ENCODE data around the gene SECTM1.

GRCh38 chr17:82277851-82278250, 55.7 kb downstream of the SECTM1 start:
- TF ChIP-seq POLR2A (IDR thresholded peaks at IDR 0.05; ENCODE audit: extremely low read depth, insufficient read length) (no peak), CTCF (IDR thresholded peaks at IDR 0.05; ENCODE audit: low read depth, low read length) (no peak), MAX (IDR thresholded peaks at IDR 0.05; ENCODE audit: low read depth, low read length) (no peak), MYC (IDR thresholded peaks at IDR 0.05; ENCODE audit: low read depth, low read length) (no peak)

All from NB4 (cell line).